ENCODE measurements around the gene ZNF2.
"Not testable (repeated sequence)": the region's sequence is repeated elsewhere in the genome, so short reads cannot be mapped to it uniquely, and the experiment has no call there.

Gene ZNF2

GRCh38 chr2:95165371-95166064 is at the start of gene ZNF2:
ZNF2 (plus strand) TSS chr2:95165809; CDS start chr2:95176227, 10,418 bp downstream.
- peak; percentile 76 for FAIRE-seq

GRCh38 chr2:95121093-95121406 is 44.6 kb upstream of the ZNF2 start:
- FAIRE-seq, result no peak

- FAIRE-seq, result no peak
Observed at GRCh38 chr2:95121407-95122196, 44.0 kb upstream of the ZNF2 start, which contains the start of gene MRPS5. MRPS5 (minus strand) TSS chr2:95121808; CDS start chr2:95121791, 17 bp downstream.

- no peak for FAIRE-seq
Observed at GRCh38 chr2:95122197-95122551, 43.4 kb upstream of the ZNF2 start.

GRCh38 chr2:95138702-95139101 is 26.9 kb upstream of the ZNF2 start:
- FAIRE-seq, result no peak

- no peak for FAIRE-seq
Observed at GRCh38 chr2:95143838-95144237, 21.8 kb upstream of the ZNF2 start.

GRCh38 chr2:95149397-95149984 is 16.1 kb upstream of the ZNF2 start:
- no peak for FAIRE-seq

GRCh38 chr2:95158441-95158840 is 7.2 kb upstream of the ZNF2 start:
- no peak for FAIRE-seq

- FAIRE-seq, result no peak
Observed at GRCh38 chr2:95158891-95159619, 6.6 kb upstream of the ZNF2 start.

- no peak for FAIRE-seq
Observed at GRCh38 chr2:95159690-95160449, 5.7 kb upstream of the ZNF2 start, which contains the start of gene ZNF514. ZNF514 (minus strand) TSS chr2:95159848; CDS start chr2:95153253, 6,595 bp downstream.

- no peak for FAIRE-seq
Observed at GRCh38 chr2:95165030-95165370, 609 bp upstream of the ZNF2 start.

GRCh38 chr2:95166065-95166763 is 605 bp downstream of the ZNF2 start:
- no peak for FAIRE-seq

GRCh38 chr2:95171902-95172301 is 6.3 kb downstream of the ZNF2 start:
- FAIRE-seq, result no peak

GRCh38 chr2:95174031-95174542 is 8.5 kb downstream of the ZNF2 start:
- FAIRE-seq, result no peak

- FAIRE-seq, result no peak
Observed at GRCh38 chr2:95179451-95179850, 13.8 kb downstream of the ZNF2 start.

GRCh38 chr2:95181774-95182173 is 16.2 kb downstream of the ZNF2 start:
- FAIRE-seq, result no peak

GRCh38 chr2:95185197-95185596 is 19.6 kb downstream of the ZNF2 start:
- no peak for FAIRE-seq

GRCh38 chr2:95185973-95186372 is 20.4 kb downstream of the ZNF2 start:
- FAIRE-seq, result no peak

GRCh38 chr2:95192956-95193355 is 27.3 kb downstream of the ZNF2 start:
- not testable (repeated sequence) for FAIRE-seq

GRCh38 chr2:95203911-95204310 is 38.3 kb downstream of the ZNF2 start:
- no peak for FAIRE-seq

GRCh38 chr2:95204396-95204795 is 38.8 kb downstream of the ZNF2 start:
- no peak for FAIRE-seq

GRCh38 chr2:95206096-95206495 is 40.5 kb downstream of the ZNF2 start:
- no peak for FAIRE-seq

Measured in TTC549 (cell line).